HG03432 (cell line): ENCODE results near the gene NUP98.
"Not testable (repeated sequence)": the region's sequence is repeated elsewhere in the genome, so short reads cannot be mapped to it uniquely, and the experiment has no call there.

Source experiments
- ATAC-seq: cut with Tn5 transposase; IDR thresholded peaks from one replicate; pipeline ENCODE4 v1.9.1; 2021; ENCODE audit warnings: mild to moderate bottlenecking, moderate library complexity; ENCODE audit not compliant: unreplicated experiment

NUP98 gene

GRCh38 chr11:3679077-3679476 is 118.3 kb downstream of the NUP98 start:
- ATAC-seq = no peak

- no peak for ATAC-seq
Observed at GRCh38 chr11:3675971-3676370, 121.4 kb downstream of the NUP98 start.

- no peak for ATAC-seq
Observed at GRCh38 chr11:3674189-3674588, 123.2 kb downstream of the NUP98 start.

- no peak for ATAC-seq
Observed at GRCh38 chr11:3671334-3672254, 125.8 kb downstream of the NUP98 start, which contains the start of gene CHRNA10. CHRNA10 (minus strand) TSS chr11:3671384; CDS start chr11:3671312, 72 bp downstream.

- no peak for ATAC-seq
Observed at GRCh38 chr11:3669742-3670183, 127.6 kb downstream of the NUP98 start.

- ATAC-seq = no peak
Observed at GRCh38 chr11:3669128-3669527, 128.2 kb downstream of the NUP98 start.

GRCh38 chr11:3667149-3668035 is 130.0 kb downstream of the NUP98 start:
- no peak for ATAC-seq

- ATAC-seq = no peak
Observed at GRCh38 chr11:3666023-3666530, 131.3 kb downstream of the NUP98 start.

GRCh38 chr11:3665336-3666022 is 131.9 kb downstream of the NUP98 start:
- ATAC-seq = no peak

- ATAC-seq = no peak
Observed at GRCh38 chr11:3664032-3664630, 133.2 kb downstream of the NUP98 start.

- no peak for ATAC-seq
Observed at GRCh38 chr11:3662856-3663255, 134.5 kb downstream of the NUP98 start.

- no peak for ATAC-seq
Observed at GRCh38 chr11:3660960-3661359, 136.4 kb downstream of the NUP98 start.

GRCh38 chr11:3659595-3660515 is 137.5 kb downstream of the NUP98 start:
- ATAC-seq = no peak

GRCh38 chr11:3658252-3658651 is 139.1 kb downstream of the NUP98 start:
- ATAC-seq = no peak

GRCh38 chr11:3657331-3657730 is 140.0 kb downstream of the NUP98 start:
- ATAC-seq = not testable (repeated sequence)

- ATAC-seq = no peak
Observed at GRCh38 chr11:3655547-3655946, 141.8 kb downstream of the NUP98 start.

- ATAC-seq = not testable (repeated sequence)
Observed at GRCh38 chr11:3652514-3652913, 144.8 kb downstream of the NUP98 start.

GRCh38 chr11:3649374-3649773 is 148.0 kb downstream of the NUP98 start:
- ATAC-seq = not testable (repeated sequence)

- not testable (repeated sequence) for ATAC-seq
Observed at GRCh38 chr11:3648843-3649242, 148.5 kb downstream of the NUP98 start.
